Karpas-422 (cell line): ENCODE results near the gene PRSS2. TPM values are rescaled to one million over a fixed set of nuclear protein-coding genes. Genes with fewer than 3 reads are reported as not detected.

ENCODE experiments used
- DNase-seq: peaks from one replicate; pipeline ENCODE4 v3.0.0-alpha.2; 2015
- H2AFZ ChIP-seq: fragments of 200-600 bp; sonication (generic); 2 replicates; pipeline ENCODE4 v1.6.1; 2014; ENCODE audit warnings: antibody characterized with exemption, low read length, mixed read lengths
- H3K27ac ChIP-seq: fragments of 200-600 bp; sonication (generic); 2 replicates; pipeline ENCODE4 v1.5.1; 2014; ENCODE audit warnings: mild to moderate bottlenecking, low read length, moderate library complexity
- H3K27me3 ChIP-seq: fragments of 200-600 bp; sonication (generic); 2 replicates; pipeline ENCODE4 v1.6.1; 2014; ENCODE audit warnings: low read length, mixed read lengths
- H3K36me3 ChIP-seq: fragments of 200-600 bp; sonication (generic); 2 replicates; pipeline ENCODE4 v1.6.1; 2014; ENCODE audit warnings: low read length, mixed read lengths; ENCODE audit not compliant: insufficient read depth
- H3K4me1 ChIP-seq: fragments of 200-600 bp; sonication (generic); 2 replicates; pipeline ENCODE4 v1.6.1; 2014; ENCODE audit warnings: mild to moderate bottlenecking, low read length, mixed read lengths
- H3K4me2 ChIP-seq: fragments of 200-600 bp; sonication (generic); 2 replicates; pipeline ENCODE4 v1.6.1; 2014; ENCODE audit warnings: low read length, low read depth, mild to moderate bottlenecking; ENCODE audit not compliant: poor library complexity, severe bottlenecking
- H3K4me3 ChIP-seq: fragments of 200-600 bp; sonication (generic); 2 replicates; pipeline ENCODE4 v1.5.1; 2014; ENCODE audit warnings: mild to moderate bottlenecking, antibody characterized with exemption, low read length, mixed read lengths
- H3K79me2 ChIP-seq: fragments of 200-600 bp; sonication (generic); 2 replicates; pipeline ENCODE4 v1.6.1; 2014; ENCODE audit warnings: mild to moderate bottlenecking, low read length, mixed read lengths
- H3K9ac ChIP-seq: fragments of 200-600 bp; sonication (generic); 2 replicates; pipeline ENCODE4 v1.6.0; 2014; ENCODE audit warnings: low read length
- H3K9me2 ChIP-seq: fragments of 200-600 bp; sonication (generic), shearing (Covaris generic); replicated peaks from 2 replicates; pipeline ENCODE4 v1.6.0; 2014; ENCODE audit warnings: mild to moderate bottlenecking, low read length, moderate library complexity; ENCODE audit not compliant: insufficient read depth
- H3K9me3 ChIP-seq: fragments of 300-700, 200-600 bp; sonication (generic); 2 replicates; pipeline ENCODE4 v1.6.1; 2014; ENCODE audit warnings: low read length, mixed read lengths
- H4K20me1 ChIP-seq: fragments of 200-600 bp; sonication (generic); 2 replicates; pipeline ENCODE4 v1.6.1; 2014; ENCODE audit warnings: mild to moderate bottlenecking, antibody characterized with exemption, low read length, low read depth; ENCODE audit not compliant: insufficient read depth
- total RNA-seq: library from RNA; depleted of rRNA; stranded (reverse); fragments of >200 nt; shearing (Covaris generic); gene quantifications from 2 replicates; pipeline ENCODE4 v1.2.3, GENCODE V29; 2014; ENCODE audit warnings: low replicate concordance

PRSS2 gene
- total RNA-seq, 1 experiment from 2014 or later, result not detected

- no peak overlapping the region for H3K4me2 ChIP-seq
- no peak overlapping the region for H2AFZ ChIP-seq
- no peak overlapping the region for H3K27ac ChIP-seq
- no peak for DNase-seq
- no peak overlapping the region for H3K4me3 ChIP-seq
- no peaks in the 10 kb centered on the region for H4K20me1 ChIP-seq
- H3K9me3 ChIP-seq, result no peaks in the 10 kb centered on the region
- no peak overlapping the region for H3K9ac ChIP-seq
- no peaks in the 10 kb centered on the region for H3K4me1 ChIP-seq
- H3K9me2 ChIP-seq, result no peaks in the 10 kb centered on the region
- H3K79me2 ChIP-seq, result no peaks in the 10 kb centered on the region
- no peaks in the 10 kb centered on the region for H3K36me3 ChIP-seq
- no peaks in the 10 kb centered on the region for H3K27me3 ChIP-seq
These were observed 35.2 kb downstream of the PRSS2 start for GRCh38 chr7:142806022-142806356.

GRCh38 chr7:142806957-142807356 is 36.2 kb downstream of the PRSS2 start:
- H3K4me3 ChIP-seq, result no peak overlapping the region

GRCh38 chr7:142807855-142808460 is 37.2 kb downstream of the PRSS2 start:
- Histone ChIP-seq H3K36me3 (no peaks in the 10 kb centered on the region), H3K4me2 (no peak overlapping the region), H3K4me1 (no peaks in the 10 kb centered on the region), H3K9me2 (no peaks in the 10 kb centered on the region), H2AFZ (no peak overlapping the region), H3K27me3 (no peaks in the 10 kb centered on the region), H3K9me3 (no peaks in the 10 kb centered on the region), H3K4me3 (no peak overlapping the region), H3K27ac (no peak overlapping the region), H3K9ac (no peak overlapping the region), H3K79me2 (no peaks in the 10 kb centered on the region), H4K20me1 (no peaks in the 10 kb centered on the region)
- no peak for DNase-seq

More at GRCh38 chr7:142806957-142807356, 36.2 kb downstream of the PRSS2 start:
- Histone ChIP-seq H4K20me1 (no peaks in the 10 kb centered on the region), H3K4me1 (no peaks in the 10 kb centered on the region), H3K9me3 (no peaks in the 10 kb centered on the region), H3K9me2 (no peaks in the 10 kb centered on the region), H3K9ac (no peak overlapping the region), H3K4me2 (no peak overlapping the region), H3K79me2 (no peaks in the 10 kb centered on the region), H3K36me3 (no peaks in the 10 kb centered on the region), H3K27me3 (no peaks in the 10 kb centered on the region), H3K27ac (no peak overlapping the region), H2AFZ (no peak overlapping the region)
- no peak for DNase-seq

- Histone ChIP-seq H3K4me1 (no peaks in the 10 kb centered on the region), H3K27ac (no peak overlapping the region), H4K20me1 (no peaks in the 10 kb centered on the region), H3K9me2 (no peaks in the 10 kb centered on the region), H3K79me2 (no peaks in the 10 kb centered on the region), H3K27me3 (no peaks in the 10 kb centered on the region), H3K4me2 (no peak overlapping the region), H3K9me3 (no peaks in the 10 kb centered on the region), H3K4me3 (no peak overlapping the region), H3K9ac (no peak overlapping the region), H2AFZ (no peak overlapping the region), H3K36me3 (no peaks in the 10 kb centered on the region)
- no peak for DNase-seq
These were observed 37.7 kb downstream of the PRSS2 start for GRCh38 chr7:142808461-142808801.

- H3K36me3 ChIP-seq, result no peaks in the 10 kb centered on the region
- no peaks in the 10 kb centered on the region for H3K79me2 ChIP-seq
- no peaks in the 10 kb centered on the region for H4K20me1 ChIP-seq
- no peak overlapping the region for H3K4me3 ChIP-seq
- no peak for DNase-seq
- no peak overlapping the region for H3K27ac ChIP-seq
- no peak overlapping the region for H3K4me2 ChIP-seq
- no peaks in the 10 kb centered on the region for H3K4me1 ChIP-seq
- no peaks in the 10 kb centered on the region for H3K9me3 ChIP-seq
- H3K9me2 ChIP-seq, result no peaks in the 10 kb centered on the region
- H3K27me3 ChIP-seq, result no peaks in the 10 kb centered on the region
- no peak overlapping the region for H3K9ac ChIP-seq
- no peak overlapping the region for H2AFZ ChIP-seq
These were observed 38.2 kb downstream of the PRSS2 start for GRCh38 chr7:142808802-142809583.

- Histone ChIP-seq H3K79me2 (no peaks in the 10 kb centered on the region), H3K9ac (no peak overlapping the region), H4K20me1 (no peaks in the 10 kb centered on the region), H3K4me1 (no peaks in the 10 kb centered on the region), H3K36me3 (no peaks in the 10 kb centered on the region), H3K4me3 (no peak overlapping the region), H3K9me3 (no peaks in the 10 kb centered on the region), H3K9me2 (no peaks in the 10 kb centered on the region), H3K27me3 (no peaks in the 10 kb centered on the region), H2AFZ (no peak overlapping the region), H3K4me2 (no peak overlapping the region), H3K27ac (no peak overlapping the region)
- no peak for DNase-seq
These were observed 38.9 kb downstream of the PRSS2 start for GRCh38 chr7:142809671-142810070.

- Histone ChIP-seq H3K27me3 (no peaks in the 10 kb centered on the region), H2AFZ (no peak overlapping the region), H3K9ac (no peak overlapping the region), H3K4me1 (no peaks in the 10 kb centered on the region), H3K9me2 (no peaks in the 10 kb centered on the region), H3K36me3 (no peaks in the 10 kb centered on the region), H3K4me3 (no peak overlapping the region), H3K4me2 (no peak overlapping the region), H3K27ac (no peak overlapping the region), H3K9me3 (no peaks in the 10 kb centered on the region), H3K79me2 (no peaks in the 10 kb centered on the region), H4K20me1 (no peaks in the 10 kb centered on the region)
- peak; percentile 73 for DNase-seq
These were observed 40.5 kb downstream of the PRSS2 start for GRCh38 chr7:142811154-142811737.

GRCh38 chr7:142812437-142813215 is 41.9 kb downstream of the PRSS2 start:
- H3K9me2 ChIP-seq, result no peaks in the 10 kb centered on the region
- H3K4me3 ChIP-seq, result no peak overlapping the region
- no peaks in the 10 kb centered on the region for H3K36me3 ChIP-seq
- H3K4me1 ChIP-seq, result no peaks in the 10 kb centered on the region
- no peak overlapping the region for H2AFZ ChIP-seq
- DNase-seq, result no peak
- no peak overlapping the region for H3K9ac ChIP-seq
- no peaks in the 10 kb centered on the region for H3K27me3 ChIP-seq
- no peak overlapping the region for H3K27ac ChIP-seq
- H3K4me2 ChIP-seq, result no peak overlapping the region
- H4K20me1 ChIP-seq, result no peaks in the 10 kb centered on the region
- no peaks in the 10 kb centered on the region for H3K79me2 ChIP-seq
- no peaks in the 10 kb centered on the region for H3K9me3 ChIP-seq
